ENCODE data around the gene SETX.

SETX gene

GRCh38 chr9:132239999-132240840 is 114.6 kb downstream of the SETX start:
- Histone ChIP-seq H4K20me1 (ENCODE audit: insufficient read depth, low read length) (no peaks in the 10 kb centered on the region), H3K9me2 (ENCODE audit: low read depth, low read length) (no peaks in the 10 kb centered on the region), H3K4me2 (ENCODE audit: low read length) (peak overlapping the region; percentile 62), H3K79me2 (ENCODE audit: insufficient read depth, low read length) (no peaks in the 10 kb centered on the region), H3K4me3 (ENCODE audit: low read depth, low read length, poor library complexity, severe bottlenecking) (peak overlapping the region; percentile 56), H3K4me1 (ENCODE audit: insufficient read depth, low read length, severe bottlenecking) (peaks cover 22% of the 10 kb centered on the region), H3K9me3 (ENCODE audit: low read length) (no peaks in the 10 kb centered on the region), H3K27ac (ENCODE audit: low read depth, low read length, poor library complexity, severe bottlenecking) (no peak overlapping the region), H3K36me3 (ENCODE audit: insufficient read depth, low read length) (no peaks in the 10 kb centered on the region), H3K27me3 (ENCODE audit: insufficient read depth, low read length) (no peaks in the 10 kb centered on the region), H3F3A (ENCODE audit: insufficient read depth, low read length) (no peaks in the 10 kb centered on the region), H3K9ac (ENCODE audit: low read length) (no peak overlapping the region), H2AFZ (ENCODE audit: low read length) (no peak overlapping the region)
- TF ChIP-seq, protein P1, sequence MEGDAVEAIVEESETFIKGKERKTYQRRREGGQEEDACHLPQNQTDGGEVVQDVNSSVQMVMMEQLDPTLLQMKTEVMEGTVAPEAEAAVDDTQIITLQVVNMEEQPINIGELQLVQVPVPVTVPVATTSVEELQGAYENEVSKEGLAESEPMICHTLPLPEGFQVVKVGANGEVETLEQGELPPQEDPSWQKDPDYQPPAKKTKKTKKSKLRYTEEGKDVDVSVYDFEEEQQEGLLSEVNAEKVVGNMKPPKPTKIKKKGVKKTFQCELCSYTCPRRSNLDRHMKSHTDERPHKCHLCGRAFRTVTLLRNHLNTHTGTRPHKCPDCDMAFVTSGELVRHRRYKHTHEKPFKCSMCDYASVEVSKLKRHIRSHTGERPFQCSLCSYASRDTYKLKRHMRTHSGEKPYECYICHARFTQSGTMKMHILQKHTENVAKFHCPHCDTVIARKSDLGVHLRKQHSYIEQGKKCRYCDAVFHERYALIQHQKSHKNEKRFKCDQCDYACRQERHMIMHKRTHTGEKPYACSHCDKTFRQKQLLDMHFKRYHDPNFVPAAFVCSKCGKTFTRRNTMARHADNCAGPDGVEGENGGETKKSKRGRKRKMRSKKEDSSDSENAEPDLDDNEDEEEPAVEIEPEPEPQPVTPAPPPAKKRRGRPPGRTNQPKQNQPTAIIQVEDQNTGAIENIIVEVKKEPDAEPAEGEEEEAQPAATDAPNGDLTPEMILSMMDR (IDR thresholded peaks at IDR 0.05; ENCODE audit: low read length) = no peak
- no peak for TF ChIP-seq EZH2 (IDR thresholded peaks at IDR 0.05; ENCODE audit: borderline replicate concordance, low read length)

DNA sequence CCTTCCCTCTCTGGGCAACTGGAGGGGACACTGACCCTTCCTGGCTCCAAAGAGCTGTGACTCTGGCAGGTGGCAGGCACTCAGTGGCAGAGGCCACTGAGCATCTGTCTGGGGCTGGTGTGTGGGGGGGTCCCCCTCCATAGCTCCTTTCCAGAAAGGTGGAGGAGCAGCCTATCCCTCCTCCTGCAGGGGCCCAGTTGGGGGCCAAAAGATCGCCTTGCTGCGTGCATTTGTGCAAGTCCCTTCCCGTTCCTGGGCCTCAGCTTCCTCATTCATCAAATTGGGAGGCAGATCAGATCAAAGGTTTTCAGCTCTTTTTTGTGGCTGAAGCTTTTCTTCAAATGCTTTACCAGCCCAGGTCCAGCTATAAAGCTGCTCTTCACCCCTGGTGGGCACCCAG is 115.3 kb downstream of the SETX start:
- Histone ChIP-seq H3K27me3 (ENCODE audit: insufficient read depth, low read length) (peaks cover under 1% of the 10 kb centered on the region; the same call in 1 of the 2 replicates), H3K9me2 (ENCODE audit: low read depth, low read length) (no peaks in the 10 kb centered on the region), H3K79me2 (ENCODE audit: insufficient read depth, low read length) (no peaks in the 10 kb centered on the region), H3K27ac (ENCODE audit: low read depth, low read length, poor library complexity, severe bottlenecking) (no peak overlapping the region), H2AFZ (ENCODE audit: low read length) (no peak overlapping the region), H4K20me1 (ENCODE audit: insufficient read depth, low read length) (no peaks in the 10 kb centered on the region), H3F3A (ENCODE audit: insufficient read depth, low read length) (no peaks in the 10 kb centered on the region), H3K36me3 (ENCODE audit: insufficient read depth, low read length) (no peaks in the 10 kb centered on the region), H3K4me3 (ENCODE audit: low read depth, low read length, poor library complexity, severe bottlenecking) (no peak overlapping the region), H3K9me3 (ENCODE audit: low read length) (no peaks in the 10 kb centered on the region), H3K4me2 (ENCODE audit: low read length) (no peak overlapping the region), H3K9ac (ENCODE audit: low read length) (no peak overlapping the region), H3K4me1 (ENCODE audit: insufficient read depth, low read length, severe bottlenecking) (peaks cover 22% of the 10 kb centered on the region)
- TF ChIP-seq EZH2 (IDR thresholded peaks at IDR 0.05; ENCODE audit: borderline replicate concordance, low read length) = no peak
- TF ChIP-seq, protein P1 (IDR thresholded peaks at IDR 0.05; ENCODE audit: low read length) = no peak

DNA sequence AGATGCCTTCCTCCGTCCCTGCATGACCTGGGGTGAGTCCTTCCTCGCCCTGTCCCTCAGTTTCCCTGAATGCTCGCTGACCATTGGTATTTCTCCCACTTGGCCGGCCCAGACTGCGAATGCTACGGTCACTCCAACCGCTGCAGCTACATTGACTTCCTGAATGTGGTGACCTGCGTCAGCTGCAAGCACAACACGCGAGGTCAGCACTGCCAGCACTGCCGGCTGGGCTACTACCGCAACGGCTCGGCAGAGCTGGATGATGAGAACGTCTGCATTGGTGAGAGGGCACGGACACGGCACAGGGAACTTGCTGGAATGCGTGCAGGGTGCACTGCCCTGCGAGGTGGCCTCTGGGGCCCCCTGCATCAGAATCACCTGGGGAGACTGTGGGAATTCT is 115.8 kb downstream of the SETX start:
- H3K4me2 ChIP-seq (ENCODE audit: low read length) = no peak overlapping the region
- H3F3A ChIP-seq (ENCODE audit: insufficient read depth, low read length) = no peaks in the 10 kb centered on the region
- peaks cover 3% of the 10 kb centered on the region; the same call in 1 of the 2 replicates for H3K27me3 ChIP-seq (ENCODE audit: insufficient read depth, low read length)
- H3K9ac ChIP-seq (ENCODE audit: low read length) = no peak overlapping the region
- H3K9me3 ChIP-seq (ENCODE audit: low read length) = no peaks in the 10 kb centered on the region
- no peak overlapping the region for H3K27ac ChIP-seq (ENCODE audit: low read depth, low read length, poor library complexity, severe bottlenecking)
- no peak overlapping the region for H2AFZ ChIP-seq (ENCODE audit: low read length)
- no peak overlapping the region for H3K4me3 ChIP-seq (ENCODE audit: low read depth, low read length, poor library complexity, severe bottlenecking)
- TF ChIP-seq EZH2 (IDR thresholded peaks at IDR 0.05; ENCODE audit: borderline replicate concordance, low read length) = no peak
- TF ChIP-seq, protein P1 (IDR thresholded peaks at IDR 0.05; ENCODE audit: low read length) = no peak
- peaks cover 22% of the 10 kb centered on the region for H3K4me1 ChIP-seq (ENCODE audit: insufficient read depth, low read length, severe bottlenecking)
- H3K79me2 ChIP-seq (ENCODE audit: insufficient read depth, low read length) = no peaks in the 10 kb centered on the region
- H3K9me2 ChIP-seq (ENCODE audit: low read depth, low read length) = no peaks in the 10 kb centered on the region
- no peaks in the 10 kb centered on the region for H3K36me3 ChIP-seq (ENCODE audit: insufficient read depth, low read length)
- no peaks in the 10 kb centered on the region for H4K20me1 ChIP-seq (ENCODE audit: insufficient read depth, low read length)
